BLaER1 treated with 17β-estradiol and CSF1 and Interleukin-3, amounts not matched to agents 10 nM and 100 nM (cell line): ENCODE results near the gene GLE1.
A peak's percentile ranks its signal among the peaks of the same experiment; 100 is the strongest.

Source experiments
- H3K27ac ChIP-seq, 11 experiments: shearing (Covaris generic); formaldehyde crosslinking; 2 replicates each; pipeline ENCODE4 v1.8.1; 2022
- H3K27me3 ChIP-seq, 11 experiments: shearing (Covaris generic); formaldehyde crosslinking; 2 replicates each; pipeline ENCODE4 v1.8.1; 2022
- H3K36me3 ChIP-seq, 11 experiments: shearing (Covaris generic); formaldehyde crosslinking; 2 replicates each; pipeline ENCODE4 v1.8.1; 2022
- H3K4me1 ChIP-seq, 10 experiments: shearing (Covaris generic); formaldehyde crosslinking; 2 replicates each; pipeline ENCODE4 v1.8.1; 2022
- H3K4me2 ChIP-seq, 11 experiments: shearing (Covaris generic); formaldehyde crosslinking; 2 replicates each; pipeline ENCODE4 v1.8.1; 2022
- H3K4me3 ChIP-seq, 10 experiments: shearing (Covaris generic); formaldehyde crosslinking; 2 replicates each; pipeline ENCODE4 v1.8.1; 2022
- H3K9ac ChIP-seq, 11 experiments: shearing (Covaris generic); formaldehyde crosslinking; 2 replicates each; pipeline ENCODE4 v1.8.1; 2022
- H3K9me3 ChIP-seq, 11 experiments: shearing (Covaris generic); formaldehyde crosslinking; replicated peaks in 1 of 11; 2 replicates each; pipeline ENCODE4 v1.8.1; 2022
- H4K20me1 ChIP-seq, 11 experiments: shearing (Covaris generic); formaldehyde crosslinking; 2 replicates each; pipeline ENCODE4 v1.8.1; 2022
- Cebpa-rat ChIP-seq, 11 experiments: shearing (Covaris generic); IDR thresholded peaks; 2 replicates each; pipeline ENCODE4 v1.8.1; 2022

The GLE1 gene

GRCh38 chr9:128526720-128527119 is 22.2 kb downstream of the GLE1 start:
- H3K27me3 ChIP-seq: no peaks in the 10 kb centered on the region
- H3K9ac ChIP-seq: no peak overlapping the region
- no peaks in the 10 kb centered on the region for H3K9me3 ChIP-seq
- H3K27ac ChIP-seq: no peak overlapping the region
- TF ChIP-seq Cebpa-rat (IDR thresholded peaks at IDR 0.05): no peak
- peaks cover 0 to 7% (median 0%) of the 10 kb centered on the region in 11 experiments; a peak in 3 of 22 replicates for H4K20me1 ChIP-seq
- H3K4me1 ChIP-seq: peaks cover 9 to 52% (median 43%) of the 10 kb centered on the region in 10 experiments; a peak in 19 of 20 replicates
- H3K36me3 ChIP-seq: peaks cover 90 to 100% (median 96%) of the 10 kb centered on the region in 11 experiments
- H3K4me2 ChIP-seq: no peak overlapping the region
- H3K4me3 ChIP-seq: no peak overlapping the region

- Histone ChIP-seq H3K27me3 (no peaks in the 10 kb centered on the region), H3K4me2 (peak overlapping the region in 9 of 11 experiments; percentile 6 to 61 (median 48); a peak in 17 of 22 replicates), H4K20me1 (peaks cover 0 to 1% (median 0%) of the 10 kb centered on the region in 11 experiments; a peak in 3 of 22 replicates), H3K4me1 (peaks cover 1 to 52% (median 44%) of the 10 kb centered on the region in 10 experiments; a peak in 19 of 20 replicates), H3K4me3 (no peak overlapping the region), H3K36me3 (peaks cover 82 to 100% (median 97%) of the 10 kb centered on the region in 11 experiments), H3K9ac (peak overlapping the region in 2 of 11 experiments; percentile 5 to 45; a peak in 1 of 22 replicates), H3K9me3 (no peaks in the 10 kb centered on the region), H3K27ac (peak overlapping the region in 2 of 11 experiments; percentile 1 to 2; a peak in 3 of 22 replicates)
- TF ChIP-seq Cebpa-rat (IDR thresholded peaks at IDR 0.05): no peak
These were observed 24.1 kb downstream of the GLE1 start for GRCh38 chr9:128528445-128529160.

GRCh38 chr9:128529191-128529590 is 24.7 kb downstream of the GLE1 start:
- Histone ChIP-seq H3K27ac (peak overlapping the region in 2 of 11 experiments; percentile 1 to 2; a peak in 2 of 22 replicates), H3K4me2 (peak overlapping the region in 9 of 11 experiments; percentile 6 to 61 (median 48); a peak in 16 of 22 replicates), H4K20me1 (no peaks in the 10 kb centered on the region; a peak in 2 of 22 replicates), H3K36me3 (peaks cover 85 to 100% (median 97%) of the 10 kb centered on the region in 11 experiments), H3K4me3 (no peak overlapping the region), H3K4me1 (peaks cover 0 to 48% (median 38%) of the 10 kb centered on the region in 10 experiments; a peak in 17 of 20 replicates), H3K9me3 (no peaks in the 10 kb centered on the region), H3K27me3 (no peaks in the 10 kb centered on the region), H3K9ac (peak overlapping the region in 2 of 11 experiments; percentile 5 to 45; a peak in 1 of 22 replicates)
- no peak for TF ChIP-seq Cebpa-rat (IDR thresholded peaks at IDR 0.05)

- no peak for TF ChIP-seq Cebpa-rat (IDR thresholded peaks at IDR 0.05)
- H3K9ac ChIP-seq: peak overlapping the region in 5 of 11 experiments; percentile 21 to 37 (median 31); a peak in 10 of 22 replicates
- H4K20me1 ChIP-seq: no peaks in the 10 kb centered on the region; a peak in 1 of 22 replicates
These were observed 28.1 kb downstream of the GLE1 start for GRCh38 chr9:128532581-128532980.

GRCh38 chr9:128540634-128541360 is 36.3 kb downstream of the GLE1 start:
- H3K4me1 ChIP-seq: peaks cover 0 to 25% (median 9%) of the 10 kb centered on the region in 10 experiments; a peak in 11 of 20 replicates
- peaks cover 74 to 83% (median 80%) of the 10 kb centered on the region in 11 experiments for H3K36me3 ChIP-seq
- no peaks in the 10 kb centered on the region for H3K9me3 ChIP-seq
- 0 out of 22 replicates have a peak overlapping the region, but pooled peaks of 1 of the 11 experiments have one; percentile 6 for H3K9ac ChIP-seq
- H3K27ac ChIP-seq: peak overlapping the region in 1 of 11 experiments; percentile 25; a peak in 1 of 22 replicates
- H3K4me2 ChIP-seq: peak overlapping the region in 5 of 11 experiments; percentile 14 to 38 (median 29); a peak in 8 of 22 replicates
- no peak for TF ChIP-seq Cebpa-rat (IDR thresholded peaks at IDR 0.05)
- H3K27me3 ChIP-seq: no peaks in the 10 kb centered on the region
- H3K4me3 ChIP-seq: no peak overlapping the region
- no peaks in the 10 kb centered on the region for H4K20me1 ChIP-seq

More at GRCh38 chr9:128532581-128532980, 28.1 kb downstream of the GLE1 start:
- Histone ChIP-seq H3K9me3 (no peaks in the 10 kb centered on the region), H3K4me2 (peak overlapping the region in 9 of 11 experiments; percentile 10 to 74 (median 54); a peak in 16 of 22 replicates), H3K27me3 (no peaks in the 10 kb centered on the region), H3K36me3 (peaks cover 83 to 100% (median 97%) of the 10 kb centered on the region in 11 experiments), H3K4me3 (no peak overlapping the region), H3K27ac (peak overlapping the region in 8 of 11 experiments; percentile 20 to 61 (median 43); a peak in 15 of 22 replicates), H3K4me1 (peaks cover 0 to 41% (median 33%) of the 10 kb centered on the region in 10 experiments; a peak in 17 of 20 replicates)

- Histone ChIP-seq H3K27me3 (no peaks in the 10 kb centered on the region), H3K9me3 (no peaks in the 10 kb centered on the region), H3K4me3 (no peak overlapping the region), H4K20me1 (no peaks in the 10 kb centered on the region), H3K9ac (no peak overlapping the region), H3K4me1 (peaks cover 13 to 33% (median 17%) of the 10 kb centered on the region in 10 experiments), H3K36me3 (peaks cover 17 to 26% (median 23%) of the 10 kb centered on the region in 11 experiments), H3K27ac (no peak overlapping the region), H3K4me2 (no peak overlapping the region)
- no peak for TF ChIP-seq Cebpa-rat (IDR thresholded peaks at IDR 0.05)
These were observed 42.0 kb downstream of the GLE1 start for GRCh38 chr9:128546504-128546903.

GRCh38 chr9:128548876-128549275 is 44.4 kb downstream of the GLE1 start:
- H3K9ac ChIP-seq: no peak overlapping the region
- H3K4me2 ChIP-seq: no peak overlapping the region; a peak in 1 of 22 replicates
- H3K4me1 ChIP-seq: peaks cover 22 to 36% (median 26%) of the 10 kb centered on the region in 10 experiments
- no peaks in the 10 kb centered on the region for H3K9me3 ChIP-seq
- H3K27me3 ChIP-seq: no peaks in the 10 kb centered on the region
- no peak for TF ChIP-seq Cebpa-rat (IDR thresholded peaks at IDR 0.05)
- H3K4me3 ChIP-seq: no peak overlapping the region
- peaks cover 0 to 2% (median 0%) of the 10 kb centered on the region in 11 experiments; a peak in 3 of 22 replicates for H3K36me3 ChIP-seq
- peaks cover 4 to 14% (median 10%) of the 10 kb centered on the region in 11 experiments; a peak in 20 of 22 replicates for H4K20me1 ChIP-seq
- H3K27ac ChIP-seq: no peak overlapping the region

GRCh38 chr9:128550226-128550625 is 45.7 kb downstream of the GLE1 start:
- Histone ChIP-seq H4K20me1 (peaks cover 17 to 28% (median 24%) of the 10 kb centered on the region in 11 experiments; a peak in 21 of 22 replicates), H3K4me2 (peak overlapping the region in 9 of 11 experiments; percentile 80 to 94 (median 88); a peak in 13 of 22 replicates), H3K27ac (no peak overlapping the region), H3K4me1 (peaks cover 36 to 49% (median 39%) of the 10 kb centered on the region in 10 experiments), H3K9me3 (no peaks in the 10 kb centered on the region), H3K9ac (peak overlapping the region in 2 of 11 experiments; percentile 8 to 94; a peak in 2 of 22 replicates), H3K36me3 (no peaks in the 10 kb centered on the region; a peak in 1 of 22 replicates), H3K27me3 (no peaks in the 10 kb centered on the region), H3K4me3 (no peak overlapping the region)
- no peak for TF ChIP-seq Cebpa-rat (IDR thresholded peaks at IDR 0.05)
